OCI-M2 (cell line): Measurements from ENCODE around the gene BSG.

Source experiments
- DNase-seq: peaks from one replicate; lab custom pipeline; 2025; ENCODE audit not compliant: unreplicated experiment; lab: John Stamatoyannopoulos, UW

BSG gene

GRCh38 chr19:539429-540030, 32.9 kb upstream of the BSG start:
- no peak for DNase-seq

DNA sequence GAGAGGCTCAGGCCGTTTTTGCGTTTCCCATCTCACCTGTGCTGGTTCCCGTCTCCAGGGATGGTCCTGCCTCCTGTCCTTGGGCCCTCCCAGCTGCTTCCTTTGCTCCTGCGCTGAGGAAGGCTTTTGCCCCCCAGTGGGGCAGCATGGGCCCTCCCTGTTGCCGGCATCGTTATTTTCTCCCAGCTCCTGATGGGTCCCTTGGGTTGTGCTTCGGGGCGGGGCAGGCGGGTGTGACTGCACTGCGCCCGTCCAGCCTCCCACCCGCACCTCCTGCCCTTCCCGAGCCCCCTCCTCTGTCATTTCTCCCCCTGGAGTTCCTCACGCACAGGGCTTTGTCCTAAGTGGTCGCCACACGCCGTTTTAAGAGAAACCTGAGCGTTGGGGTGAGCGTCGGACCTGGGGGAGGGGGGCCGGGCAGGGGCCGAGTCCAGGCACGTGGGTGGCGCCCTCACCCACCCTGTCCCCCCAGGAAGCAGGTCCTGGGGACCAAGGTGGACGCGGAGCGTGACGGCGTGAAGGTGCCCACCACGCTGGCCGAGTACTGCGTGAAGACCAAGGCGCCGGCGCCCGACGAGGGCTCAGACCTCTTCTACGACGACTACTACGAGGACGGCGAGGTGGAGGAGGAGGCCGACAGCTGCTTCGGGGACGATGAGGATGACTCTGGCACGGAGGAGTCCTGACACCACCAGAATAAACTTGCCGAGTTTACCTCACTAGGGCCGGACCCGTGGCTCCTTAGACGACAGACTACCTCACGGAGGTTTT, 31.3 kb upstream of the BSG start:
- DNase-seq: no peak

DNA sequence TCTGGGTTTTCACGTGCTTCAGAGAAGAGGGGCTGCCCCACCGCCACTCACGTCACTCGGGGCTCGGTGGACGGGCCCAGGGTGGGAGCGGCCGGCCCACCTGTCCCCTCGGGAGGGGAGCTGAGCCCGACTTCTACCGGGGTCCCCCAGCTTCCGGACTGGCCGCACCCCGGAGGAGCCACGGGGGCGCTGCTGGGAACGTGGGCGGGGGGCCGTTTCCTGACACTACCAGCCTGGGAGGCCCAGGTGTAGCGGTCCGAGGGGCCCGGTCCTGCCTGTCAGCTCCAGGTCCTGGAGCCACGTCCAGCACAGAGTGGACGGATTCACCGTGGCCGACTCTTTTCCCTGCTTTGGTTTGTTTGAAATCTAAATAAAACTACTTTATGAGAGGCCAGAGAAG, 30.7 kb upstream of the BSG start:
- DNase-seq: no peak

- no peak for DNase-seq
Observed at GRCh38 chr19:542173-542866, 30.1 kb upstream of the BSG start.

DNA sequence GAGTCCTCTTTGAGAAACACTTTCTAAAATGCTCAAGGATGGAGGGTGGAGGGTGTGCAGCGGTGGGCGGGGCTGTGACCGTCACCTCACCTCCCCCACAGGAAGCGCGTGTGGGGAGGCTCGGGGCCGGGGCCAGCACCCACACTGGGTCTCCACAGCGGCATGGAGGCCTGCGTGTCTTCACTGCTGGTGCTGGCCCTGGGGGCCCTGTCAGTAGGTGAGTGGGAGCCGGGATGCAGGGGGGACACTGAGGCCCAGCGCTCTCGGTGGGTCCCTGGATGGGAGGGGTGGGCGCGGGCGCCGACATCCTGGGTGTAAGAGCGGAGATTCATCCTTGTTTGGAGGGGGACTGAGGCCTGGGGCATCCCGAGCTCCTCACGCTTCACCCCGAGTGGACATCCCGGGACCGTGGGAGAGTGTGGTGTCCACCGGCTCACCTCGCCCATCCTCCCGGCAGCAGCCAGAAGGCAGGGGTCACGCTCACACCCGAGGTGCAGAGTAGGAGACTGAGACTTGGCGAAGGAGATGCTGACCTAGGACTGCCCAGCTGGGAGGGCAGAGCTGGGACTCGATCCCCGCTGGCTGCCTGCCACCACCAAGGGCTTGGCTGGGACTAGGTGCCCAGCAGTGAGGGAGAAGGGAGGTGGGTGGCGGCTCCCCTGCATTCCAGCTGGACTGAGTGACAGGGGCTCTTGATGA, 28.3 kb upstream of the BSG start, which contains the start of gene GZMM:
GZMM (plus strand) TSS at position 144 of the 699 bp plus-strand sequence; CDS start at position 163, 19 bp downstream.
- DNase-seq: no peak

GRCh38 chr19:547117-547516, 25.3 kb upstream of the BSG start:
- DNase-seq: no peak

- DNase-seq: no peak
Observed at GRCh38 chr19:547836-548720, 24.3 kb upstream of the BSG start.

GRCh38 chr19:548886-549830, 23.2 kb upstream of the BSG start:
- DNase-seq: no peak

GRCh38 chr19:554817-555216, 17.6 kb upstream of the BSG start:
- DNase-seq: no peak

DNA sequence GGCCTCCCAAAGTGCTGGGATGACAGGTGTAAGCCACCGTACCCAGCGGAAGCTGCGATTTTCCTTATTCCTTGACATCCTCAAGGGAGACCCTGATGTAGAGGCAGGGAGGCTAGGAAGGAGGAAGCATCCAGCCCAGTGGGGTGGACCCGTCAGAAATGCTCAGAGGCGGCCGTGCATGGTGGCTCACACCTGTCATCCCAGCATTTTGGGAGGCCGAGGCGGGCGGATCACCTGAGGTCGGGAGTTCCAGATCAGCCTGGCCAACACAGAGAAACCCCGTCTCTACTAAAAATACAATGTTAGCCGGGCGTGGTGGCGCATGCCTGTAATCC, 17.0 kb upstream of the BSG start:
- DNase-seq: no peak

DNA sequence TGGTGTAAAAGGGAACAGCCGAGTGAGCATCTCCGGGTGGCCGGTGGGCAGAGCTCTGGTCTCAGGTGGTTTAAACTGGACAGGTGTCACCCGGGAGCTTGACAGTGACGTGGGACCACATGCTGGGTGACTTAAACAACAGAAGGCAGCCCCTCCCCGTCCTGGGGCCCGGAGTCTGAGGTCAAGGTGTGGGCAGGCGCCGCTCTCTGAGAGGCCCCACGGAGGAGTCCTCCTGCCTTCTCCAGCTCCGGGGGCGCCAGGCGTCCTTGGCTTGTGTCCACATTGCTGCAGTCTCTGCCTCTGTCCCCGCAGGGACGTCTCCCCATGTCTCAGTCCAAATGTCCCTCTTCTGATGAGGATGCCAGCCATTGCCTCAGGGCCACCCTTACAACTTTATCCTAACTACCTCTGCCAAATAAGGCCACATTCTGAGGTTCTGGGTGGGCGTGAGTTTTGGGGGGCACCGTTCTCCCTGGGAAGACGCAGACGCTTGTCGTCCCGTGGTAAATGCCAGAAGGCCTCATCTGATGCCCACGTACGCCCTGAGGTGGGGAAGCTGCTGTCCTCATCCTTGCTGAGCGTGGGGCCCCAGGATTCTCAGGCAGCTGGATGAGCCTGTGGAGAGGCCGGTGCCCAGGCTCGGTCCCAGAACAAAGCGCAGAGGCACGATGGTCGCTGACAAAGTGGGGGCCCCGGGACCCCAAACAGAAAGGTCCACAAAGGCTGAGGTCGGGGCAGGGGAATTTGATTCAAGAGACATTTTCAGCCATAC, 15.6 kb upstream of the BSG start:
- no peak for DNase-seq

DNA sequence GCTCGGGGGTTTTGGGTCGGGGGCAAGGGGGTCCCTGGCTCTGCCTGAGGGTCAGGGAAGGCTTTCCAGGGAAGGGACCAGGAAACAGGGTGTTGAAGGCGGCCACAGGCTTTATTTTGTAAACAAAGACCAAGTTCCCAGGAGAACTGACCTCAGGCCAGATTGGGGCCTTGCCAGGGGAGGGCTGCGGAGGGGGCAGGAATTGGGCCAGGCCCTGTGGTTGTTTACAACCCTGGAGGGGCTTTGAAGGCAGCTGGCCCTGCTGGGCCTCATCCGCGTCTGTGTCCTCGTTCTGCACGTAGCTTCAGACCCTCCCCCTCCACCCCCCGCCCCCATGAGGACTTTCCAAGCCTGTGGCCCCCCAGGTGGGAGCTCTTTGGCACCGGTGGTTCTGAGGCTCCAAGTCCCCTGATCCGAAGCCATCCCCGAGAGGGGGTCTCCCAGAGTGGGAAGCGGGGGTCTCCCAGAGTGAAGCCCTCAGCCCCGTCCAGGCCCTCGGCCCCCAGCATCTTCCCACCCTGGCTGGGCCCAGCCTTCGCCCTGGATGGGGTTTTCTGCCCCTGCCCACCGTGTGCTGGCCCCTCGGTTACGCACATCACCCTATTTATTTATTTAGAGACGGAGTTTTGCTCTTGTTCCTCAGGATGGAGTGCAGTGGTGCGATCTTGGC, 13.5 kb upstream of the BSG start:
- DNase-seq: no peak

DNA sequence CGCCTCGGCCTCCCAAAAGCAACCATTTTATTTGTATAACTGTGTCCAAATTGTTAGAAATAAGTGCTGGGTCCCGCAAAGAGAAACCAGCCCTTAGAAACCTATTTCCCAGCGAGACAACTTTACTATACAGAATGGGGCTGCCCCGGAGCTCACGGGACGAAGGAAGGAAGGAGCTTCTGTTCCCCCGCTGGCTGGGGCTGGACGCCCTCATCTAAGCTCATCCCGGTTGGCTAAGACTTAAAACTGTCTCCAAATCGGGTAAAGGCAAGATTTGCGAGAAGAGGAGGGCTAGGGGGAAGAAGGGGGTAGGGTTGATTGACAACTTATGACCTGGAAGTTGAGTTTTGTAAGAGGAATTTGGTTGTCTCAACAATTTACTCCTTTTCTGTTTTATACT, 12.3 kb upstream of the BSG start:
- DNase-seq: no peak

- DNase-seq: no peak
Observed at GRCh38 chr19:566403-566802, 6.0 kb upstream of the BSG start.

DNA sequence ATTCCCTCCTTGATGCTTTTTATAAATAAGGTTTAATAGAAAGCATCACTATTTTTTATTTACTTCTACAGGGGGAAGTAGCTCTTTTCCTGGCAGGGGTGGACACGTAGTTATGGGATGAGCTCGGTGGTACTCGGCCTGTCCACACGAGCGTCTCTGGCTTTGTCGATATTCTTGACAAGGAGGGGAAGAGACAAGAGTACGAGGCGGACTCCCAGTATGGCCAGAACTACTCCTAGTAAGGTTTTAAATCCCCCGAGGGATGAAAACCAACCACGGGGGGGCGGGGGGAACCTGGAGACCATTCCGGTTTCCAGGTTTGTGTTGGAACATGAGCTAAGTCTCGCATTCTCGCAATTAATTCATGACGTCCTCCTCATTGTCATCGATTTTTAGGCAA, 5.6 kb upstream of the BSG start:
- no peak for DNase-seq

- no peak for DNase-seq
Observed at GRCh38 chr19:567296-567900, 5.0 kb upstream of the BSG start.

- no peak for DNase-seq
Observed at GRCh38 chr19:570251-570686, 2.1 kb upstream of the BSG start.
